Endodermal cell (in vitro differentiated cells): Measurements from ENCODE around the gene RPEL1. TPM values are rescaled to one million over a fixed set of nuclear protein-coding genes. Genes with fewer than 3 reads are reported as not detected.

ENCODE experiments used
- DNase-seq: peaks from one replicate; pipeline ENCODE4 v3.0.0-alpha.2; 2017
- H3K27ac ChIP-seq: 2 replicates; pipeline ENCODE4 v1.5.1; 2013; ENCODE audit warnings: mild to moderate bottlenecking, low read depth, low read length, moderate library complexity
- H3K27me3 ChIP-seq: 2 replicates; pipeline ENCODE4 v1.6.1; 2013; ENCODE audit warnings: mild to moderate bottlenecking, low read length, moderate library complexity; ENCODE audit not compliant: insufficient read depth, control insufficient read depth, poor library complexity, severe bottlenecking
- H3K36me3 ChIP-seq: 2 replicates; pipeline ENCODE4 v1.7.0; 2013; ENCODE audit warnings: mild to moderate bottlenecking, low read length, moderate library complexity; ENCODE audit not compliant: control insufficient read depth, insufficient read depth
- H3K4me1 ChIP-seq: one replicate; pipeline ENCODE4 v1.7.0; 2013; ENCODE audit warnings: low read length; ENCODE audit not compliant: control insufficient read depth, insufficient read depth
- H3K4me3 ChIP-seq: 2 replicates; pipeline ENCODE4 v1.5.1; 2013; ENCODE audit warnings: mild to moderate bottlenecking, low read length, moderate library complexity
- H3K9ac ChIP-seq: 2 replicates; pipeline ENCODE4 v1.6.1; 2013; ENCODE audit warnings: mild to moderate bottlenecking, low read length, moderate library complexity; ENCODE audit not compliant: poor library complexity, severe bottlenecking; ENCODE audit errors: extremely low read depth
- H3K9me3 ChIP-seq: 2 replicates; pipeline ENCODE4 v1.6.1; 2013; ENCODE audit warnings: mild to moderate bottlenecking, low read length, moderate library complexity; ENCODE audit not compliant: control insufficient read depth
- H3K27ac Mint-ChIP-seq: 2 replicates; pipeline ENCODE4 v1.8.0; 2020; ENCODE audit warnings: mixed read lengths
- H3K27me3 Mint-ChIP-seq: 2 replicates; pipeline ENCODE4 v1.8.0; 2021; ENCODE audit warnings: mild to moderate bottlenecking, mixed read lengths; ENCODE audit not compliant: insufficient read depth
- H3K36me3 Mint-ChIP-seq: 2 replicates; pipeline ENCODE4 v1.8.0; 2020; ENCODE audit warnings: low read depth, mixed read lengths
- H3K4me1 Mint-ChIP-seq: 2 replicates; pipeline ENCODE4 v1.8.0; 2020; ENCODE audit warnings: mixed read lengths
- H3K4me3 Mint-ChIP-seq: 2 replicates; pipeline ENCODE4 v1.8.0; 2020; ENCODE audit warnings: mild to moderate bottlenecking, moderate library complexity, mixed read lengths
- H3K9me3 Mint-ChIP-seq: 2 replicates; pipeline ENCODE4 v1.8.0; 2020; ENCODE audit warnings: mild to moderate bottlenecking, mixed read lengths
- whole genome bisulfite sequencing, 2 experiments: methylation state at CpG; one replicate each; pipeline versions ENCODE4 v1.1.5 to v1.1.7; 2013; ENCODE audit warnings: missing lambda C conversion rate in 2 of 2, mixed read lengths in 1 of 2; ENCODE audit not compliant: insufficient coverage in 1 of 2, insufficient read length in 1 of 2; 5-methylcytosine and 5-hydroxymethylcytosine counted together
- total RNA-seq, 2 donors: library from RNA; stranded (reverse); fragmentation: NEBNext Ultra II Directional in 1 of 2; extraction: Animal tissue kit (Norgen Biotek cat#: 25700) in 1 of 2; gene quantifications; 2 replicates in 1 of 2; 3 replicates in 1 of 2; pipeline ENCODE4 v1.2.1, GENCODE V29; 2021
- TF ChIP-seq, protein P1 (sequence below): fragments of 200-600 bp; sonication (generic); conservative IDR thresholded peaks from 2 replicates; pipeline ENCODE4 v1.5.0; 2021; ENCODE audit warnings: antibody characterized with exemption, mild to moderate bottlenecking

Gene RPEL1
- total RNA-seq, 2 donors from 2014 or later: not detected

DNA sequence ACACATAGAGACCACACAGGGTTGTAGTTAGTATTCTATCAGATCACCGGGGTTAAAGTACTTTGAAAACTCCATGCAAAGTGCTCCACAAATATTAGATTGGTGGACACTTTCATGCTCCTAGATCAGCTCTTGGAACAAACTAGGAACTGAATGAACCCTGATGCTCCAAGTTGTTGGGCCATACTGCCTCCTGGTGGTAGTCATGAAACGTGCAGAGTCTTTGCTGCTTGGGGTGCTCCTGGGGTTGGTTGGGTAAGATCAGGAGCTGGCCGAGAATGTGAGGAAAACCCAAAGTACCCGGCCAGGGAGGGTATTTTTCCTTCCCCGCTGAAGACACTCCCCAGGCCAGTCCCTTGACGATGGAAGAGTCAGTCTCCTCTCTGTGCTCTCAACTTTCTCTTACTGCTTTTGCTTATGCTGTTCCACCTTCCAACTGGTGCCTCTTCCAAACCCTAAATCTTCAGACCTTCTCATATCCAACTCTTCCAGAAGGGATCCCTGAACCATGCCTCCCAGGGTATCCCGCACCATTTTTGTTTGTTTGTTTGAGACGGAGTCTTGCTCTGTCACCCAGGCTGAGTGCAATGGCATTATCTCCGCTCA lies 918 bp upstream of the RPEL1 start:
- Histone ChIP-seq H3K36me3 (no peaks in the 10 kb centered on the region), H3K9ac (no peak overlapping the region), H3K4me1 (no peaks in the 10 kb centered on the region), H3K27me3 (no peaks in the 10 kb centered on the region), H3K4me3 (no peak overlapping the region), H3K9me3 (no peaks in the 10 kb centered on the region), H3K27ac (no peak overlapping the region)
- Mint-ChIP-seq H3K36me3 (no peaks in the 10 kb centered on the region), H3K27ac (no peak overlapping the region), H3K4me3 (no peak overlapping the region), H3K9me3 (no peaks in the 10 kb centered on the region), H3K27me3 (no peaks in the 10 kb centered on the region), H3K4me1 (peaks cover 19% of the 10 kb centered on the region)
- WGBS, 2 experiments: 45 to 54% methylated on average over 7 to 9 of the region's 9 CpGs
- TF ChIP-seq, protein P1, sequence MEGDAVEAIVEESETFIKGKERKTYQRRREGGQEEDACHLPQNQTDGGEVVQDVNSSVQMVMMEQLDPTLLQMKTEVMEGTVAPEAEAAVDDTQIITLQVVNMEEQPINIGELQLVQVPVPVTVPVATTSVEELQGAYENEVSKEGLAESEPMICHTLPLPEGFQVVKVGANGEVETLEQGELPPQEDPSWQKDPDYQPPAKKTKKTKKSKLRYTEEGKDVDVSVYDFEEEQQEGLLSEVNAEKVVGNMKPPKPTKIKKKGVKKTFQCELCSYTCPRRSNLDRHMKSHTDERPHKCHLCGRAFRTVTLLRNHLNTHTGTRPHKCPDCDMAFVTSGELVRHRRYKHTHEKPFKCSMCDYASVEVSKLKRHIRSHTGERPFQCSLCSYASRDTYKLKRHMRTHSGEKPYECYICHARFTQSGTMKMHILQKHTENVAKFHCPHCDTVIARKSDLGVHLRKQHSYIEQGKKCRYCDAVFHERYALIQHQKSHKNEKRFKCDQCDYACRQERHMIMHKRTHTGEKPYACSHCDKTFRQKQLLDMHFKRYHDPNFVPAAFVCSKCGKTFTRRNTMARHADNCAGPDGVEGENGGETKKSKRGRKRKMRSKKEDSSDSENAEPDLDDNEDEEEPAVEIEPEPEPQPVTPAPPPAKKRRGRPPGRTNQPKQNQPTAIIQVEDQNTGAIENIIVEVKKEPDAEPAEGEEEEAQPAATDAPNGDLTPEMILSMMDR: peak; percentile 95
- peak; percentile 93 for DNase-seq

DNA sequence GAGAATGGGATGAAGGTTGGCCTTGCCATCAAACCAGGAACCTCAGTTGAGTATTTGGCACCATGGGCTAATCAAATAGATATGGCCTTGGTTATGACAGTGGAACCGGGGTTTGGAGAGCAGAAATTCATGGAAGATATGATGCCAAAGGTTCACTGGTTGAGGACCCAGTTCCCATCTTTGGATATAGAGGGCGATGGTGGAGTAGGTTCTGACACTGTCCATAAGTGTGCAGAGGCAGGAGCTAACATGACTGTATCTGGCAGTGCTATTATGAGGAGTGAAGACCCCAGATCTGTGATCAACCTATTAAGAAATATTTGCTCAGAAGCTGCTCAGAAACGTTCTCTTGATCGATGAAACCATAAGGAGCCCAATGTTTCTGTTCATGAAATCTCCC lies 637 bp downstream of the RPEL1 start:
- H3K27ac ChIP-seq: no peak overlapping the region
- H3K36me3 Mint-ChIP-seq: no peaks in the 10 kb centered on the region
- no peak overlapping the region for H3K9ac ChIP-seq
- no peaks in the 10 kb centered on the region for H3K36me3 ChIP-seq
- H3K4me1 ChIP-seq: no peaks in the 10 kb centered on the region
- H3K27ac Mint-ChIP-seq: no peak overlapping the region
- TF ChIP-seq, protein P1: peak; percentile 27
- H3K9me3 Mint-ChIP-seq: peaks cover 4% of the 10 kb centered on the region
- WGBS, 2 experiments: 80 to 92% methylated on average over 4 of the region's 4 CpGs
- no peak for DNase-seq
- no peaks in the 10 kb centered on the region for H3K27me3 Mint-ChIP-seq
- H3K4me3 Mint-ChIP-seq: no peak overlapping the region
- H3K4me3 ChIP-seq: no peak overlapping the region
- H3K27me3 ChIP-seq: no peaks in the 10 kb centered on the region
- H3K9me3 ChIP-seq: no peaks in the 10 kb centered on the region
- H3K4me1 Mint-ChIP-seq: peaks cover 12% of the 10 kb centered on the region

DNA sequence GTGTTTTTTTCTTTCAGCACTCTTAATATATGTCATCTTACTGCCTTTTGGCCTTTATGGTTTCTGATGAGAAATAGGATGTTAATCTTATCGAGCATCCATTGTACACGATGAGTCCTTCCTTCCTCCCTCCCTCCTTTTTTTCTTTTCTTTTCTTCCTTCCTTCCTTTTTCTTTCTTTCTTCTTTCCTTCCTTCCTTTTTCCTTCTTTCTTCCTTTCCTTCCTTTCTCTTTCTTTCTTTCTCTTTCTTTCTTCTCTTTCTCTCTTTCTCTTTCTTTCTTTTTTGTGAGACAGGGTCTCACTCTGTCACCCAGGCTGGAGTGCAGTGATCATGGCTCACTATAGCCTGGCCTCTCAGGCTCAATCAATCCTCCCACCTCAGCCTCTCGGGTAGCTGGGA lies 8.4 kb downstream of the RPEL1 start:
- no peak overlapping the region for H3K4me3 Mint-ChIP-seq
- no peak overlapping the region for H3K9ac ChIP-seq
- no peak overlapping the region for H3K27ac ChIP-seq
- H3K36me3 Mint-ChIP-seq: no peaks in the 10 kb centered on the region
- no peaks in the 10 kb centered on the region for H3K4me1 ChIP-seq
- peaks cover 17% of the 10 kb centered on the region for H3K9me3 Mint-ChIP-seq
- no peaks in the 10 kb centered on the region for H3K9me3 ChIP-seq
- TF ChIP-seq, protein P1: no peak
- no peak overlapping the region for H3K4me3 ChIP-seq
- no peak for DNase-seq
- H3K36me3 ChIP-seq: no peaks in the 10 kb centered on the region
- H3K27me3 Mint-ChIP-seq: no peaks in the 10 kb centered on the region
- no peaks in the 10 kb centered on the region for H3K27me3 ChIP-seq
- WGBS, 2 experiments: 89 to 90% methylated on average over 2 to 3 of the region's 3 CpGs
- H3K27ac Mint-ChIP-seq: no peak overlapping the region
- H3K4me1 Mint-ChIP-seq: peaks cover 10% of the 10 kb centered on the region
